Muscle of back (tissue), 11 donors: ENCODE measurements around the gene MT3. TPM values are rescaled to one million over a fixed set of nuclear protein-coding genes. Genes with fewer than 3 reads are reported as not detected.
"Not testable (repeated sequence)": the region's sequence is repeated elsewhere in the genome, so short reads cannot be mapped to it uniquely, and the experiment has no call there.

Experiments used
- DNase-seq, 3 donors: peaks; one replicate each; pipeline versions ENCODE4 v3.0.0 to v3.0.0-alpha.2; 2013
- polyA plus RNA-seq, 10 donors: library from polyadenylated mRNA; unstranded; fragments of 120-200 nt; gene quantifications; one replicate each; pipeline ENCODE4 v1.2.1, GENCODE V29; 2013; ENCODE audit not compliant: insufficient read length in 10 of 10

The MT3 gene
- polyA plus RNA-seq, 10 donors = 2.6 to 31.5 (median 19.6) TPM

DNA sequence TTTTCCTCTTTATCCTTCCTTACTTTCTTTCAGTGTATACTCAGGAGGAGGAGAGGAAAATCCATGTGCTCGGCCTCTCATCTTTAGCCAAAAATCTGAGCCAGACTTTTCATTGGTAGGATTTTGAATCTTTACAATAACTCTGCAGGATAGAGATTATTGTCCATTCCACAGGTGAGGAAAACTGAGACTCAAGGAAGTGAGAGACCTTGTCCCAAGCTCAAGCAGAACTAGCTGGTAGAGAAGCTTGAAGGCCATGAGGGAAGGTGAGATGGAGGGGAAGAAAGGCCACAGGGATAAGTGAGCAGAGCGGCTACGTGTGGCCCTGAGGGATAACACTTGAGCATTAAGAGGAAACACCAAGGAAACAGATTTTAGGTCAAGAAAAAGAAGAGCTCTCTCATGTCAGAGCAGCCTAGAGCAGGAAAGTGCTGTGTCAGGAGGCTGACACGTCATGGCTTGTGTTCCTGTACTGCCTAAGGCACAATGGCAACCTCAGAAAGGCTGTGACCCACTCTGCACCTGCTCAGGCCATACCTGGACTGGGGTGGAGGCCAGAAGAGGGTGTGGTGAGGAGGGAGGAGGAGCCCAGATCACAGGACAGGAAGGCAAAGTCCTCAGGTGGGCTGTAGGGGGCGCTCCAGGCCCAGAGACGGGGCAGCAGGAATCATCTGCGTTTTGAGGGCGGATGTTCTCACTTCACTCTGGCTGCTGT, 12.6 kb upstream of the MT3 start:
- DNase-seq = peak; percentile 9 to 41 (median 30)

DNA sequence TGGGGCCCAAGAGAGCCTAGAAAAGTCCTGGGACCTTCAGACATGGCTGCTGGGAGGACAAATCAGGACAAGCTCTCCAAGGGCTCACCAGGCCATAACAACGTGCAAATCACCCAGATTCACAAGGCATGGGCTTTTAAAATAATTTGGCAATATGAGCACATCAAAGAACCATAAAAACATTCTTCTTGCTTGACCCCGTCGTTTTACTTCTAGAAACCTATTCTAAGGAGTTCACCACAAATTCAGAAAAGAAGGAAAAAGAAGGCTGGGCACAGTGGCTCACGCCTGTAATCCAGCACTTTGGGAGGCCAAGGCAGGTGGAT, 12.1 kb upstream of the MT3 start:
- DNase-seq = no peak

DNA sequence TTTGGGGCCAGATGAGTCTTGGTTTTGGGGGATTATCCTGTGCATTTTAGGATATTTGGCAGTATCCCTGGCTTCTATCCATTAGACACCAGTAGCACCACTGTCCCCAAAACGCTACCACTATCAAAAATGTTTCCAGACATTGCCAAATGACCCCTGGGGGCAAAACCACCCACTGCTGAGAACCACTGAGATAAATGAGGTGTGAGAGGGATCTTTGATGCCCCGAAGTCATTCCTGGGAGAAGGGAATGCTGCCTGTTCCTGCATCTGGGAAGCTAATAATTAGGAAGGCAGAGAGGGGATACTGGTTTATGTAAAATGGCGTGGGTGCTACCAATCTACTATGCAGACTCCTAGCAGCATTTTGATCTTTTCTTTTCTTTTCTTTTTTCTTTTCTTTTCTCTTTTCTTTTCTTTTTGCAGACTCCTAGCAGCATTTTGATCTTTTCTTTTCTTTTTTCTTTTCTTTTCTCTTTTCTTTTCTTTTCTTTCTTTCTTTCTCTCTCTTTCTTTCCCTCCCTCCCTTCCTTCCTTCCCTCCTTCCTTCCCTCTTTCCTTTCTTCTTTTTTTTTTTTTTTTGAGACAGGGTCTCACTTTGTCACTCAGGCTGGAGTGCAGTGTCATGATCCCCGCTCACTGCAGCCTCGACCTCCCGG, 8.8 kb upstream of the MT3 start:
- DNase-seq = no peak

DNA sequence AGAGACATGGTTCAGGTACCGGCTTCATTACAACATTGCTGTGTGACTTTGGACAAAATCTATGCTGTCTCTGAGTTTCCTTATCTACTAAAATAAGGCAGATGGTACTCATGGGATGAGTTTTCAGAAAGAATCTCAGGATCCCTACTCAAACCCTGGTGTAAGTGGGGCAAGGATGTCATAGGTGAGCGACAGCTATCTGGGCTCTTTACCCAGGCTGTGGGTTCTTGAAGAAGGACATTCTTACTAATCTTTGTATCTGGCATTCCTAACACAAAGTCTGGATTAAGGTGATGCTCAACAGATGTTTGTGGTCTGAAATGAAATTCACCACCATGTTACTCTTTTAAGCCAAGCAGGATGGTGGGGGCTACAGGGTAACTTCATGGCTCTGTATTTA, 6.4 kb upstream of the MT3 start:
- not testable (repeated sequence) for DNase-seq

DNA sequence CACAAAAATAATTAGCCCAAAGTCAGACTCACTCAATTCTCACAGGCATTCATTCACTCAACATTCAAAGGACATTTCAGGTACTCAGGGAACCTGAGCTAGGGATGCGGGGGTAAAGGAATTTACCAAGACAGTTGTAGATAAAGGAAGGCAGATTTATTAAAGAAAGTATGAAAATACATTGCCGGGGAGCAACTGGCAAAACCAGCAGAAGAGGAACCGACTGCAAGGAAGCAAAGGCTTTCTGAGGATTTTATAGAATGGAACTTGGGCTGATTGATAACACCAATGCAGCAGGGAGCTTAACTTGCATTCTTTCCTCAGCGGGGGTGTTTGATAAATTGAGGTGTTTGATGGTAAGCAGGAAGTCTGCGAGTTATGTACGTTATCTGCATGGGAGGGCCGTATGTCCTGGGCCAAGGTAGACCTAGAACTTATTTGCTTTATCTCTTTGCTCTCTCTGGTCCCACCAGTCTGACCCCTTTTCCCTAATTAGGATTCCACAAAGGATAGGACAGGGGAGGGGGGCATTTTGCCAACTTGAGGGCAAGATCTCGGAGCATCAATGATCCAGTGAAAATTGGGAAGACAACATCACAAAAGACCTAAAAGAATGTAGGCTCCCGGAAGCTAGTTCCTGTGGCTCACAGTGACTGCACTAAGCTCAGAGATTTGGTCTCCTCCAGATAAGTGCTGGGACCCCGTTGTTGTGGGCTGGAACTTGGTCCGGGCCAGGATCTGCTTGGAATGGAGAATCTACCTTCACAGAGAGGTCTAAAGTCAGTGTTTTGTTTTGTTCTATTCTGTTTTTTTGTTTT, 5.8 kb upstream of the MT3 start:
- no peak for DNase-seq

DNA sequence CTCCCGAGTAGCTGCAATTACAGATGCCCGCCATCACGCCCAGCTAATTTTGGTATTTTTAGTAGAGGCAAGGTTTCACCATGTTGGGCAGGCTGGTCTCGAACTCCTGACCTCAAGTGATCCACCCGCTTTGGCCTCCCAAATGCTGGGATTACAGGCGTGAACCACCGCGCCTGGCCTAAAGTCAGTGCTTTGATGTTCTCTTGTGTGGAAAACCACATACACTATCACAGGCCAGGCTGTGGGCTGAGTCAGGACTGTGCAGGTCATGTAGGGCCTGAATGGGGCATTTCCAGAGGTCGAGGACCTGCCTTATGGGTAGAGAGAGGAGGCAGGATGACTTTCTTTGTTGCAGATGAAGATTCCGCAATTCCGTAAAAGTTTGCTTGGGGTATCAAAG, 5.1 kb upstream of the MT3 start:
- DNase-seq = no peak

DNA sequence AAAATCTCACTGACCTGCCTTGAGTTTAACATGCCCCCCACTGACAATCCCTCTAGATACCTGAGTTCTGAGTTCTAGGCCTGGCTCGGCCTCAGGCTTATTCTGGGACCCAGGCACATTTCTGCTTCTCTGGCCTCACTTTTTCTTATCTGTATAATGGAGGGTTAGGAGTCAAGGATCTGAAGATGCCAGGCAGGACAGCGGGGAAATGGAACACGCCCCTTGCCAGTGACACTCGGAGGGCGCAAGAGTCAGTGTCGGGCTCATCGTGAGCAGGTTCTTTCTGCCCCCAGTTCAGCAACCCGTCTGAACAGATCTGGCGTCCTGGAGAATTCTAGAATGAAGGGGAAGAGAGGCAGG, 567 bp upstream of the MT3 start:
- DNase-seq = no peak

DNA sequence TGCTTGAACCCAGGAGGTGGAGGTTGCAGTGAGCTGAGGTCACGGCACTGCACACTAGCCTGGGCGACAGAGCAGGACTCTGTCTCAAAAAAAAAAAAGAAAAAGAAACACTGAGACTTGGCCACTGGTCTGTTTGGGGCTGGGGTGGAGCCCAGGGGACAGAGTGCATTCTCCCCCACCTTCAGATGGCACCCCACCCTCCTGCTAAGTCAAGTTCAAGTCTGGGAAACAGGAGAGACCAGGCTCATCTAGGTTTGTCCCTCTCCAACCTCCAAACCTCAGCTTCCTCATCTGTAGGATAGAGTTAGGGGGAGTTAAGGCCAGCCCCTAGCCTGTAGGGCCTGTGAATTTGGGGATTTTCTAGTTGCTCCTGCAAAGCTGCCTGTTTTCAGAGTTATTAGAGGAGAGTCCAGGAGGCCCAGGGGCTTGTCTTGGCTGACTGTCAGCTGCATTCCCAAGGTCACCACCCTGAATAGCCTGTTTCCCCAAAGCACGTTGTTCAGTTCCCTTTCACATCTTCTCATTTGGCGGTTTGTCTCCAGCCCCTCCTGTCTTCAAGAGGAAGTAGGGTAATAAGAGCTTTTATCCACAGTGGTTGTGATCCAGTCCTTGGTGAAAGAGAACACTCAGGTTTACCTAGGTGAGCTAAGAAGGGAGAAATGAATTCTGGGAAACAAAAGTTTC, 2.2 kb downstream of the MT3 start:
- DNase-seq = peak in 1 of 3 donors; percentile 7

DNA sequence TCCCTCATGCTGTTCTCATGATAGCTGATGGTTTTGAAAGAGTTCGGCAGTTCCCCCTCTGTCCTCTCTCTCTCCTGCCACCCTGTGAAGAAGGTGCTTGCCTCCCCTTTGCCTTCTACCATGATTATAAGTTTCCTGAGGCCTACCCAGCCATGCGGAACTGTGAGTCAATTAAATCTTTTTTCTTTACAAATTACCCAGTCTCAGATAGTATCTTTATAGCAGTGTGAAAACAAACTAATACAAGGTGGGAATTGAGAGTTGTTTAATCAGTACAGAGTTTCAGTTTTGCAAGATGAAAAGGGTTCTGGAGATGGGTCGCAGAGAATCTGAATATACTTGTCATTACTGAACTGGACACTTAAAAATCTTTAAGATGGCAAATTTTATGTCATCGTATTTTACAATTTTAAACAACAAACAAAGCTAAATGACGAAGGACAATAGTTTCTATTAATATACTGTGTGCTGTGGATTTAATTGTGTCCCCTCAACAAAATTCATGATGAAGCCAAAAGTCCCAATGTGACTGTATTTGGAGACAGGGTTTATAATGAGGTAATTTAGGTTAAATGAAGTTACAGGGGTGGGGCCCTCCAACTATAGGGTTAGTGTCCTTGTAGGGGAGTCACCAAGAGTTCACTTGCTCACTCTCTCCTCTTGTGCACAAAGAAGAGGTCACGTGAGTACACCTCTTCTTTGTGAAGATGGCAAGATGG, 4.4 kb downstream of the MT3 start:
- no peak for DNase-seq

DNA sequence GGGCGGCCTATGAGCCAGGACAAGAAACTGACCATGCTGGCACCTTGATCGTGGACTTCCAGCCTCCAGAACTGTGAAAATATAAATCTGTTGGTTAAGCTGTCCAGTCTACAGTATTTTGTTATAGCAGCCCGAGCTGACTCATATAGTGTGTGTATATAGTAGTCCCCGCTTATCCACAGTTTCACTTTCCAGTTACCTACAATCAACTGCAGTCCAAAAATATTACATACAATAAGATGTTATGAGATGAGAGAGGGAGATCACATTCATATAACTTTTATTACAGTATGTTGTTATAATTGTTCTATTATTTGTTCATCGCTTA, 4.9 kb downstream of the MT3 start:
- no peak for DNase-seq

DNA sequence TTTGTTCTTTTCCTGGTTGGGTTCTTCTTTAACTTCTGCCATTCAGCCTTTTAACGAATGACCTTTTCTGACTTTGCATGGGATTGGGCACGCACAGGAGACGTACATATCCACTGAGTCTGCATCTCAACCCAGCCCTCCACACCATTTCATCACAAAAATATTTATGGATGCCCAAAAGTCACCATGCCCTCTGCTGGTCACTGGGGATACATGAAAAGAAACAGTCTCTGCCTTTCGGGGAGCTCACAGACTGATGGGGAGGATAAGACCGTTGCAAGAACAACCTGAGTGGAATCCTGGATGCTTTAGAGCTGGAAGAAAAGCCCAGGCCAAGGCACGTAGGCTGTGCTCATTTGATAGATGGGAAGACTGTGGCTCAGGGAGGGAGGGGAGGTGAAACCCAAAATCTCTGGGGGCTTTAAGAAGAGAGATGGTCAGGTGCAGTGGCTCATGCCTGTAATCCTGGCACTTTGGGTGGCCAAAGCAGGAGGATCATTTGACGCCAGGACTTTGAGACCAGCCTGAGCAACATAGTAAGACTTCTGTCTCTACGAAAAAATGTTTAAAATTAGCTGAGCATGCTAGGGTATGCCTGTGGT, 11.2 kb downstream of the MT3 start:
- DNase-seq = no peak

DNA sequence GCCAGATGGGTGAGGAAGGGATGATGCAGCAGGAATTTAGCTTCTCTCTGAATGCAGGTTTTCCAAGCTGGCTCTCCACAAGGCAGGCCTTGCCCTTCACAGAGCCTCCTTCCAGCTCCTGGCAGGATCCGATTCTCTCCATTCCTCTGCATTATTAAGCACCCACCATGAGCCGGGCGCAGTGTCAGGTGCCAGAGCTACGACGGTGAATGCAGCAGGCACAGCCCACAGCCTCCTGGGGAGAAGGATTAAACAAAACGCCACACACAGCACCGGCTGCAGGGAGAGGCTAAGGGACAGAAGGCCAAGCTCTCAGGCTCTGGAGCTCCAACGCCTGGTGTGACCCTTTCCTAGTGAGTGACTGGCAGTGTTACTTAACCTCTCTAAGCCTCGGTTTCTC, 12.0 kb downstream of the MT3 start:
- no peak for DNase-seq

DNA sequence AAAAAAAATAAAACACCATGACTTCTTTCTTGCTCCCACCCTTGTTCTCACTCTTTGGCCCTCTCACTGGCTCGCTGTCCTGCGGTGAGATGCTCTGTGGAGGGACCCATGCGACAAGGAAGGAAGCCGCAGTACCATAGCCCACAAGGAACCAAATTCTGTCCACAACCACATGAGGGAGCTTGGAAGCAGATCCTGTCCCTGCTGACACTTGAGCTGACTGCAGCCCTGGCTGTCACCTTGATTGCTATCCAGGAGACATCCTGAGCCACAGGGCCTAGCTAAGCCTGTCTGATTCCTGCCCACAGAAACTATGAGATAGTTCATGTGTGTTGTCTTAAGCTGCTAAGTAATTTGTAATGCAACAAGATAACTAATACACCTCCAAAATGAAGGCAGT, 14.3 kb downstream of the MT3 start:
- peak in 2 of 3 donors; percentile 23 to 42 for DNase-seq

DNA sequence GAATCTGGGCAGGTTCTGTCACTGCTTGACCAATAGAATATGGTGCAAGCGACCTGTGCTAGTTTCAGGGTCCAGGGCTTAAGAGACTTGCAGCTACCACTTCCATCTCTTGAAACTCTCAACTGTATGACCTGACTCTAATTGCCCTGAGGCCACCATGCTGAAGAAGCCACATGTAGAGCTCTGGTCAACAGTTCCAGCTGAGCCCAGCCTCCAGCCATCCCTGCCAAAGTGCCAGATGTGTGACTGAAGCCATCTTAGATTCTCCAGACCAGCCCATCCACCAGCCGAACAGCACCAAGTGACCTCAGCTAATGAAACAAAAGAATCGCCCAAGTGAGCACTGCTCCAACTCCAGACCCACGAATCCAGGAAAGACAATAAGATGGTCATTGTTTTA, 15.6 kb downstream of the MT3 start:
- DNase-seq = no peak

DNA sequence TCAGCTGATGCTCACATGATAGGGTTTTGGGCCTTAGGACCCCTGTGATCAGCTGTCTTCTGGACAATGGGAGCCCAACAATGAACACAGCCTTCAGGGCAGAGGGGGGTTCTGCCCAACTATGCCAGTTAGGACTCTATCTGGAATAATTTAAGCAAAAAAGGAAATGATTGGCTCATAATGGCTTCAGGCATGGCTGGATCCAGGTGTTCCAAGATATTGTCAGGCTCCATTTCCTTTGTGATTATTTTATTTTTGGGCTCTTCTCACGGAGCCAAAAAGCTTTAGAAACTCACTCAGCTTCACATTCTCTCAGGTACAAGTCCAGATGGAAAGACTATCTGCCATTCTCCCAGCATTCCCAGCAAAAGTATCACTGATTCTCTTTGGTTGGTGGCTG, 16.1 kb downstream of the MT3 start:
- no peak for DNase-seq

DNA sequence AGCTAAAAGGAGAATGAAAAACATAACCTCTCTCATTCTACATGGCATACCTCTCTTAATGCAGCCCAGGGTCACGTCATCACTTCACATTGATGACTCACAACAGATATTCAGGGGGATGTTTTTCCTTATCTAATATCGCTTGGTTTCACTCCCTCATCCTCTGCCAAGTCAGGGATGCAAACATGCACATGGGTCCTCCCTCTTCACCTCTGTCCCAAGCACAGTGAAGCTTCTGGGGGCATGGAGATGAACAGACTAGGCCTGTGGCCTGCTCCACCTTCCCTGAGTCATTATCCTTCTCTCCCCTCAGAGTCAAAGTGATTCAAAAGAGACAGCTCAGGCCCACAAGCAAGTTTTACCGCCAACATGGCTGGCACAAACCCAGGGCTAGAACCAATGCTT, 16.7 kb downstream of the MT3 start:
- DNase-seq = no peak

DNA sequence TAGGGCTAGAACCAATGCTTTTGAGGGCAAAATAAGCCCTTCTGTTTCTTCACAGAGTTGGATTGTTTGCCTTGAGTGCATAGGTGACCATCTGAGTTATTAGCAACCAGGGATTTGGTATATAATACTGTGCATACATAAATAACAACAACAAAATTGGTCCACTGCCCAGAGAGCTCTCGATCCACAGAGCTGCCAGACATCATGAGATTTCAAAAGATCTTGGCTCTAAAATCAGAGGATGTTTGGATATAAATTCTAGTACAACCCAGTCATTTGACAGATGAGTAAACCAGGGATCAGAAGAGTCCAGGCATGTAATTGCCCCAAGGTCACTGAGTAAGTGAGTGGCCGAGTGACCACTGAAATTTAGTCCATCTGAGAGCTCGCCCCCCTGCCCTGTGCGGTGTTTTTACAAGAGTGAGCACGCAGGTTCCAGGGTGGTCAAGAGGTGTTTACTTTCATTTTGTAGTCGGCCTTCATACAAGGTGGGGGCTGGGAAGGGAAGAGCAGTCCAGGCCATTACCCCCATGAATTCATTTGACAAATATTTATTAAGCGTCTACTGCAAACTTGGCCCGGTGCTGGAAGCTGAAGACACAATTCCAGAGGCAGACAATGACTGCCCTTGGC, 17.3 kb downstream of the MT3 start:
- peak in 2 of 3 donors; percentile 61 to 88 for DNase-seq

DNA sequence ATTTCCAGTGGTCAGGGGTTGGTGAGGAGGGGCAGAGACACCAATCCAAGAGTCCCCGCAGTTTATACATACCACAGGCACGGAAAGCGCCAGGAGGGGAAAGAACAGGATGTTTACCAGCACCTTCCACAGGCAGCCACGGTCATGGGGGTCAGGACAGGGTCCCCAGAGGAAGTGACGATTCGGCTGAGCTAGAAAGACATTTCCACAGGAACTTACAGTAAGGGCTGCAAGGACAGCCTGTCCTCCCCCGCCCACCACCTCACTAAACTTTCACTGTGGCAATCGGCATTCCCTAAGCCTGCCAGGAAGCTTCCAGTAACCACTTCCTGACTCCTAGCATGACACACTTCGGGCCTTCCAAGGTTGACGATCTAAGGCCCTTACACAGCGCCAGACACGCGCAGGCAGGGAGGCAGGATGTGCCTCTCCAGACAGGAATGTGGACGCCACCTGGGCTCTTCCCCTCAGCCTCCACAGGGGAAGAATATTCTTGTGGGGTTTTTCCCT, 17.8 kb downstream of the MT3 start:
- peak; percentile 65 to 94 (median 85) for DNase-seq

DNA sequence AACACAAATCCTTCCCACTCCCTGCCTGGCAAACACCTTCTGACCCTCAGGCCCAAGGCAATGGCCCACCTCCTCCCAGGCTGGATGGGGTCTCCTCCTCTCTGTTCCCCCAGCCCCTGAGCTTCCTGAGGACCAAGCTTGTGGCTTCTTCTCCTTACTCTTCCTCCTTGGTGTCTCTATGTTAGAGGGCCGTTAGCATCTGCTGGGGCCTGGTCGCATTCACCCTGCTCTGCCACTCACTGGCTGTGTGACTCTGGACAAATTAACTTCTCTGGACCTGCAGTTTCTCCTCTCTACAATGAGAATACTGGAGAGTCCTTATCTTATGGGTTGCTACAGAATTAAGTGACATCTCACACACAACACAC, 18.3 kb downstream of the MT3 start:
- no peak for DNase-seq

DNA sequence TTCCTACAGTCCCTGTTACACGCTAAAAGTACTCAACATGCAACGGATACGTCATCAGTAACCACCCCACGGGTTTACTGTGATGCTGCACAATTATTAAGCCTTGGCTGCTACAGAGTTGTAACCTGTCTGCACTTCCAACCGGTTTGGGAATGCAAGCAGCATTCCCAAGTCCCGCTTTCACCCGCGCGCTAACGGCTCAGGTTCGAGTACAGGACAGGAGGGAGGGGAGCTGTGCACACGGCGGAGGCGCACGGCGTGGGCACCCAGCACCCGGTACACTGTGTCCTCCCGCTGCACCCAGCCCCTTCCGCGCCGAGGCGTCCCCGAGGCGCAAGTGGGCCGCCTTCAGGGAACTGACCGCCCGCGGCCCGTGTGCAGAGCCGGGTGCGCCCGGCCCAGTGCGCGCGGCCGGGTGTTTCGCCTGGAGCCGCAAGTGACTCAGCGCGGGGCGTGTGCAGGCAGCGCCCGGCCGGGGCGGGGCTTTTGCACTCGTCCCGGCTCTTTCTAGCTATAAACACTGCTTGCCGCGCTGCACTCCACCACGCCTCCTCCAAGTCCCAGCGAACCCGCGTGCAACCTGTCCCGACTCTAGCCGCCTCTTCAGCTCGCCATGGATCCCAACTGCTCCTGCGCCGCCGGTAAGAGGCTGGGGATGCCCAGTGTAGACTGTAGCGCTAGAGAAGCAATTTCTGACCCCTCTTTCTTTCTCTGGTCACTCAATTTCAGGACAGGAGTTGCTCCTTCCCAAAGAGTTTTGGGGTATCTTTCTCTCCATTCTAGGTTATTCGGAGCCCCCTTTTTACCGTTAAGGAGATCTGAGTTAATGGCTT, 18.9 kb downstream of the MT3 start, which contains the start of gene MT2A:
Gene MT2A (plus strand): TSS at position 542 of the 833 bp plus-strand sequence. CDS start 72 bp downstream, at position 614.
- DNase-seq = peak; percentile 95 to 97 (median 95)
